ENCODE measurements around the gene MYCL.
"Not testable (repeated sequence)": the region's sequence is repeated elsewhere in the genome, so short reads cannot be mapped to it uniquely, and the experiment has no call there.

MYCL gene

GRCh38 chr1:39928809-39929587 is 27.3 kb upstream of the MYCL start:
- no peak for DNase-seq
- TF ChIP-seq GATA1 (IDR thresholded peaks at IDR 0.05; ENCODE audit: low read depth, low read length) (no peak), POLR2A (IDR thresholded peaks at IDR 0.05; ENCODE audit: low read length) (no peak)

GRCh38 chr1:39927538-39927937 is 25.8 kb upstream of the MYCL start:
- no peak for DNase-seq
- TF ChIP-seq GATA1 (IDR thresholded peaks at IDR 0.05; ENCODE audit: low read depth, low read length) (no peak), POLR2A (IDR thresholded peaks at IDR 0.05; ENCODE audit: low read length) (no peak)

- no peak for DNase-seq
- TF ChIP-seq POLR2A (IDR thresholded peaks at IDR 0.05; ENCODE audit: low read length) = no peak
- no peak for TF ChIP-seq GATA1 (IDR thresholded peaks at IDR 0.05; ENCODE audit: low read depth, low read length)
Measured at GRCh38 chr1:39926820-39927219, 25.1 kb upstream of the MYCL start.

- no peak for DNase-seq
- no peak for TF ChIP-seq GATA1 (IDR thresholded peaks at IDR 0.05; ENCODE audit: low read depth, low read length)
- TF ChIP-seq POLR2A (IDR thresholded peaks at IDR 0.05; ENCODE audit: low read length) = no peak
Measured at GRCh38 chr1:39926343-39926793, 24.7 kb upstream of the MYCL start.

- TF ChIP-seq GATA1 (IDR thresholded peaks at IDR 0.05; ENCODE audit: low read depth, low read length) = no peak
- no peak for TF ChIP-seq POLR2A (IDR thresholded peaks at IDR 0.05; ENCODE audit: low read length)
- no peak for DNase-seq
Measured at GRCh38 chr1:39925721-39926342, 24.1 kb upstream of the MYCL start.

GRCh38 chr1:39922251-39922688 is 20.6 kb upstream of the MYCL start:
- TF ChIP-seq GATA1 (IDR thresholded peaks at IDR 0.05; ENCODE audit: low read depth, low read length) = no peak
- no peak for TF ChIP-seq POLR2A (IDR thresholded peaks at IDR 0.05; ENCODE audit: low read length)
- no peak for DNase-seq

GRCh38 chr1:39919545-39919944 is 17.8 kb upstream of the MYCL start:
- DNase-seq = peak; percentile 27 to 42
- no peak for TF ChIP-seq GATA1 (IDR thresholded peaks at IDR 0.05; ENCODE audit: low read depth, low read length)
- no peak for TF ChIP-seq POLR2A (IDR thresholded peaks at IDR 0.05; ENCODE audit: low read length)

- no peak for TF ChIP-seq POLR2A (IDR thresholded peaks at IDR 0.05; ENCODE audit: low read length)
- TF ChIP-seq GATA1 (IDR thresholded peaks at IDR 0.05; ENCODE audit: low read depth, low read length) = no peak
- DNase-seq = no peak
Measured at GRCh38 chr1:39917825-39918224, 16.1 kb upstream of the MYCL start.

GRCh38 chr1:39915499-39916129 is 13.9 kb upstream of the MYCL start:
- no peak for TF ChIP-seq GATA1 (IDR thresholded peaks at IDR 0.05; ENCODE audit: low read depth, low read length)
- no peak for TF ChIP-seq POLR2A (IDR thresholded peaks at IDR 0.05; ENCODE audit: low read length)
- no peak for DNase-seq

GRCh38 chr1:39913136-39913535 is 11.4 kb upstream of the MYCL start:
- not testable (repeated sequence) for DNase-seq

- TF ChIP-seq POLR2A (IDR thresholded peaks at IDR 0.05; ENCODE audit: low read length) (no peak), GATA1 (IDR thresholded peaks at IDR 0.05; ENCODE audit: low read depth, low read length) (no peak)
- no peak for DNase-seq
Measured at GRCh38 chr1:39910263-39910662, 8.5 kb upstream of the MYCL start.

- no peak for DNase-seq
- TF ChIP-seq POLR2A (IDR thresholded peaks at IDR 0.05; ENCODE audit: low read length) (no peak), GATA1 (IDR thresholded peaks at IDR 0.05; ENCODE audit: low read depth, low read length) (no peak)
Measured at GRCh38 chr1:39908534-39908933, 6.8 kb upstream of the MYCL start.

GRCh38 chr1:39907528-39908453 is 6.1 kb upstream of the MYCL start:
- no peak for DNase-seq
- no peak for TF ChIP-seq GATA1 (IDR thresholded peaks at IDR 0.05; ENCODE audit: low read depth, low read length)
- no peak for TF ChIP-seq POLR2A (IDR thresholded peaks at IDR 0.05; ENCODE audit: low read length)

- TF ChIP-seq POLR2A (IDR thresholded peaks at IDR 0.05; ENCODE audit: low read length) (no peak), GATA1 (IDR thresholded peaks at IDR 0.05; ENCODE audit: low read depth, low read length) (no peak)
- DNase-seq = no peak
Measured at GRCh38 chr1:39905172-39905571, 3.5 kb upstream of the MYCL start.
